ENCODE measurements around the gene MASP1.

Gene MASP1

DNA sequence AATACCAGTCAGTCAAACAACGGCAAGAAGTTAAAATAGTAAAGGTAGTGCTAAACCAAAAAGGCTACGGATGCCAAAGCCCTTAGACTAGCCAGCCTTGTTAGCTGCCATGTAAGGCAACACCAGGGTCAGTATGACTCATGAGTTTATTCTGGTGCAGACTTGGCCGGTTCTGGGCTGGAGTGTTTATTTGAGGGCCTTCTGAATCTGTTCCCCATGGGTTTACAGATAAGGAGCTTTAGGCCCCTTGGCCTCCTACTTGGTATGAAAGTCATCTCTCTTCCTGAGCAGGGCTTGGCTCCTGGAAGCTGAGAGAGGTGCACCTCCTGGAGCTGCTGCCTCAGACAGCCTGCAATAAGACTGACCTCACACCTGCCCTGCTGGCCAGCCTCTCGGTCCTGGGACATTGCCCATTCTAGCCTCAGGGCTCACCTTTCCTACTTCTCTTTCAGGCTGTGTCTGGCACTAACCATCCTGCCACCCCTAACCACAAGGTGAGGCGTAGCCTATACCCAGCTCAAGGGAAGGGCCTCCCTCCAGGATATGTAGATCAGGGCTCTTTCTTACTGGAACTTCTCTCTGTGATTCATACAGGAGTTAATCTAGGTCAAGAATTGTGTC, 104.6 kb downstream of the MASP1 start:
- no peak for DNase-seq (ENCODE audit: low spot score)

GRCh38 chr3:187186375-187186774, 105.2 kb downstream of the MASP1 start:
- no peak for DNase-seq (ENCODE audit: low spot score)

- no peak for DNase-seq (ENCODE audit: low spot score)
Observed at GRCh38 chr3:187185759-187186158, 105.8 kb downstream of the MASP1 start.

Measured in ecto neural progenitor cell (in vitro differentiated cells).